ENCODE data around the gene PRXL2A. TPM values are rescaled to one million over a fixed set of nuclear protein-coding genes. Genes with fewer than 3 reads are reported as not detected.

The PRXL2A gene
- total and polyA plus RNA-seq, 2 experiments from 2014 or later: 31.8 to 51.7 TPM

DNA sequence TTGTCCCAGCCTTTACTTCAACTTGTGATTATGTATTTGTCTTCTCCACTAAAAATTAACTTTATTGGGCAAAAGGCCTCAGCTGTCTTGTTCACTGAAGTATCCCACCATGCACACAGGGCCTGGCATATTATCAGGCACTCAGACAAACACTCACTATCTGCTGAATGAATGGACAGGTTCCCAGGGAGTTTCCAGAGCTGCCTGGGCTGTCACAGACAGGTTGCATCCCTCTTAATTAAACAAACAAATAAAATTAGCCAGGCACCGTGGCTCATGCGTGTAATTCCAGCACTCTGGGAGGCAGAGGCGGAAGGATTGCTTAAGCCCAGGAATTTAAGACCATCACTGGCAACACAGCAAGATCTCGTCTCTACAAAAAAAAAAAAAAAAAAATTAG, 44.3 kb downstream of the PRXL2A start:
- peaks cover 26% of the 10 kb centered on the region for H3K4me1 ChIP-seq (ENCODE audit: insufficient read depth)
- DNase-seq (ENCODE audit: low spot score) (no peak), ATAC-seq (no peak)
- peaks cover 25% of the 10 kb centered on the region for H4K20me1 ChIP-seq (replicated peaks; ENCODE audit: insufficient read depth)
- 0 out of 2 replicates have a peak, but pooled peaks cover 7% of the 10 kb centered on the region for H3K9me2 ChIP-seq (ENCODE audit: insufficient read depth)
- TF ChIP-seq EZH2 (IDR thresholded peaks at IDR 0.05; ENCODE audit: low read depth, unreplicated experiment): no peak
- TF ChIP-seq NANOG (IDR thresholded peaks at IDR 0.05; ENCODE audit: borderline replicate concordance): no peak
- TF ChIP-seq ZNF114 (CRISPR knock-in tag; IDR thresholded peaks at IDR 0.05): no peak
- TF ChIP-seq STAT1 (IDR thresholded peaks at IDR 0.05; ENCODE audit: unreplicated experiment): no peak
- TF ChIP-seq REST (IDR thresholded peaks at IDR 0.05; ENCODE audit: unreplicated experiment): no peak
- no peak for TF ChIP-seq CTCF (conservative IDR thresholded peaks at IDR 0.05; ENCODE audit: low read depth in 2 of 2)
- TF ChIP-seq ZNF331 (CRISPR knock-in tag; IDR thresholded peaks at IDR 0.05; ENCODE audit: low read depth): no peak
- no peak for TF ChIP-seq JUNB (IDR thresholded peaks at IDR 0.05; ENCODE audit: unreplicated experiment)
- TF ChIP-seq, protein P1, sequence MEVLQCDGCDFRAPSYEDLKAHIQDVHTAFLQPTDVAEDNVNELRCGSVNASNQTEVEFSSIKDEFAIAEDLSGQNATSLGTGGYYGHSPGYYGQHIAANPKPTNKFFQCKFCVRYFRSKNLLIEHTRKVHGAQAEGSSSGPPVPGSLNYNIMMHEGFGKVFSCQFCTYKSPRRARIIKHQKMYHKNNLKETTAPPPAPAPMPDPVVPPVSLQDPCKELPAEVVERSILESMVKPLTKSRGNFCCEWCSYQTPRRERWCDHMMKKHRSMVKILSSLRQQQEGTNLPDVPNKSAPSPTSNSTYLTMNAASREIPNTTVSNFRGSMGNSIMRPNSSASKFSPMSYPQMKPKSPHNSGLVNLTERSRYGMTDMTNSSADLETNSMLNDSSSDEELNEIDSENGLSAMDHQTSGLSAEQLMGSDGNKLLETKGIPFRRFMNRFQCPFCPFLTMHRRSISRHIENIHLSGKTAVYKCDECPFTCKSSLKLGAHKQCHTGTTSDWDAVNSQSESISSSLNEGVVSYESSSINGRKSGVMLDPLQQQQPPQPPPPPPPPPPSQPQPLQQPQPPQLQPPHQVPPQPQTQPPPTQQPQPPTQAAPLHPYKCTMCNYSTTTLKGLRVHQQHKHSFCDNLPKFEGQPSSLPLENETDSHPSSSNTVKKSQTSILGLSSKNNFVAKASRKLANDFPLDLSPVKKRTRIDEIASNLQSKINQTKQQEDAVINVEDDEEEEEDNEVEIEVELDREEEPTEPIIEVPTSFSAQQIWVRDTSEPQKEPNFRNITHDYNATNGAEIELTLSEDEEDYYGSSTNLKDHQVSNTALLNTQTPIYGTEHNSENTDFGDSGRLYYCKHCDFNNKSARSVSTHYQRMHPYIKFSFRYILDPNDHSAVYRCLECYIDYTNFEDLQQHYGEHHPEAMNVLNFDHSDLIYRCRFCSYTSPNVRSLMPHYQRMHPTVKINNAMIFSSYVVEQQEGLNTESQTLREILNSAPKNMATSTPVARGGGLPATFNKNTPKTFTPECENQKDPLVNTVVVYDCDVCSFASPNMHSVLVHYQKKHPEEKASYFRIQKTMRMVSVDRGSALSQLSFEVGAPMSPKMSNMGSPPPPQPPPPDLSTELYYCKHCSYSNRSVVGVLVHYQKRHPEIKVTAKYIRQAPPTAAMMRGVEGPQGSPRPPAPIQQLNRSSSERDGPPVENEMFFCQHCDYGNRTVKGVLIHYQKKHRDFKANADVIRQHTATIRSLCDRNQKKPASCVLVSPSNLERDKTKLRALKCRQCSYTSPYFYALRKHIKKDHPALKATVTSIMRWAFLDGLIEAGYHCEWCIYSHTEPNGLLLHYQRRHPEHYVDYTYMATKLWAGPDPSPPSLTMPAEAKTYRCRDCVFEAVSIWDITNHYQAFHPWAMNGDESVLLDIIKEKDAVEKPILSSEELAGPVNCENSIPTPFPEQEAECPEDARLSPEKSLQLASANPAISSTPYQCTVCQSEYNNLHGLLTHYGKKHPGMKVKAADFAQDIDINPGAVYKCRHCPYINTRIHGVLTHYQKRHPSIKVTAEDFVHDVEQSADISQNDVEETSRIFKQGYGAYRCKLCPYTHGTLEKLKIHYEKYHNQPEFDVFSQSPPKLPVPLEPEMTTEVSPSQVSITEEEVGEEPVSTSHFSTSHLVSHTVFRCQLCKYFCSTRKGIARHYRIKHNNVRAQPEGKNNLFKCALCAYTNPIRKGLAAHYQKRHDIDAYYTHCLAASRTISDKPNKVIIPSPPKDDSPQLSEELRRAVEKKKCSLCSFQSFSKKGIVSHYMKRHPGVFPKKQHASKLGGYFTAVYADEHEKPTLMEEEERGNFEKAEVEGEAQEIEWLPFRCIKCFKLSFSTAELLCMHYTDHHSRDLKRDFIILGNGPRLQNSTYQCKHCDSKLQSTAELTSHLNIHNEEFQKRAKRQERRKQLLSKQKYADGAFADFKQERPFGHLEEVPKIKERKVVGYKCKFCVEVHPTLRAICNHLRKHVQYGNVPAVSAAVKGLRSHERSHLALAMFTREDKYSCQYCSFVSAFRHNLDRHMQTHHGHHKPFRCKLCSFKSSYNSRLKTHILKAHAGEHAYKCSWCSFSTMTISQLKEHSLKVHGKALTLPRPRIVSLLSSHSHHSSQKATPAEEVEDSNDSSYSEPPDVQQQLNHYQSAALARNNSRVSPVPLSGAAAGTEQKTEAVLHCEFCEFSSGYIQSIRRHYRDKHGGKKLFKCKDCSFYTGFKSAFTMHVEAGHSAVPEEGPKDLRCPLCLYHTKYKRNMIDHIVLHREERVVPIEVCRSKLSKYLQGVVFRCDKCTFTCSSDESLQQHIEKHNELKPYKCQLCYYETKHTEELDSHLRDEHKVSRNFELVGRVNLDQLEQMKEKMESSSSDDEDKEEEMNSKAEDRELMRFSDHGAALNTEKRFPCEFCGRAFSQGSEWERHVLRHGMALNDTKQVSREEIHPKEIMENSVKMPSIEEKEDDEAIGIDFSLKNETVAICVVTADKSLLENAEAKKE (CRISPR knock-in tag; IDR thresholded peaks at IDR 0.05): no peak
- TF ChIP-seq CREB1 (CRISPR knock-in tag; IDR thresholded peaks at IDR 0.05; ENCODE audit: low read depth): no peak
- no peak for TF ChIP-seq ETS1 (IDR thresholded peaks at IDR 0.05)
- no peak for TF ChIP-seq EZH2phosphoT487 (IDR thresholded peaks at IDR 0.05; ENCODE audit: unreplicated experiment)
- TF ChIP-seq POLR2AphosphoS5 (IDR thresholded peaks at IDR 0.05; ENCODE audit: low read depth): no peak
- Mint-ChIP-seq H3K36me3 (ENCODE audit: low read depth) (no peaks in the 10 kb centered on the region), H3K4me1 (peaks cover 16% of the 10 kb centered on the region), H3K9me3 (no peaks in the 10 kb centered on the region), H3K27ac (no peak overlapping the region), H3K27me3 (ENCODE audit: insufficient read depth, low read depth, poor library complexity) (peaks cover 12% of the 10 kb centered on the region), H3K4me3 (no peak overlapping the region)
- 0 out of 2 replicates have a peak, but pooled peaks cover 6% of the 10 kb centered on the region for H3F3A ChIP-seq (replicated peaks; ENCODE audit: low read depth)
- no peak overlapping the region for H2AFZ ChIP-seq
- H3K79me2 ChIP-seq (replicated peaks; ENCODE audit: insufficient read depth): peaks cover 24% of the 10 kb centered on the region
- no peak overlapping the region for H3K27ac ChIP-seq (ENCODE audit: low read depth)
- peak overlapping the region; percentile 78 for H3K4me2 ChIP-seq
- H3K4me3 ChIP-seq: no peak overlapping the region; the same call in 1 of the 2 replicates
- peaks cover 5% of the 10 kb centered on the region; the same call in 1 of the 2 replicates for H3K27me3 ChIP-seq (ENCODE audit: insufficient read depth)
- no peaks in the 10 kb centered on the region for H3K36me3 ChIP-seq (ENCODE audit: insufficient read depth)

Measured in GM23338 (cell line).